NB4 (cell line): Measurements from ENCODE around the gene PEAK1.

Experiments used
- CTCF ChIP-seq: IDR thresholded peaks from one replicate; pipeline ENCODE4 v1.5.1; 2012; ENCODE audit warnings: low read depth, low read length
- MYC ChIP-seq: IDR thresholded peaks from 2 replicates; pipeline ENCODE4 v1.6.1; 2011; ENCODE audit warnings: low read depth, low read length

DNA sequence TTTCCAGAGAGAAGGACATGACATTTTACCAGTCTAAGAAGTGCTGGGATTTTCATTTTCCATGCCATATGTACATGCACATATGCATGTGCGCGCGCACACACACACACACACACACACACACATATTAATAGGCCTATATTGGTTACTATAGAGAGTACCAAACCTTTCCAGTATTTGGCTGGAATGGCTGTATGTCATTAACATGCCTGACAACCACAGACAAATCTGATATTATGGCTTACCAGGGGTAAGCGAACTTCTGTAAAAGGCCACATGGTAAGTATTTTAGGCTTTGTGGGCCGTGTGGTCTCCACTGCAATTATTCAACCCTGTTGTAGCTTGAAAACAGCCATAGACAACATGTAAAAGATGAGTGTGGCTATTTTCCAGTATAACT, 251.8 kb downstream of the PEAK1 start:
- TF ChIP-seq MYC (no peak), CTCF (no peak)
